ENCODE measurements around the gene SMLR1. TPM values are rescaled to one million over a fixed set of nuclear protein-coding genes. Genes with fewer than 3 reads are reported as not detected.

SMLR1 gene
- total and polyA plus RNA-seq, 2 donors (not counting 3 experiments of a cell fraction or from before 2014, with no cell fraction given) = not detected

DNA sequence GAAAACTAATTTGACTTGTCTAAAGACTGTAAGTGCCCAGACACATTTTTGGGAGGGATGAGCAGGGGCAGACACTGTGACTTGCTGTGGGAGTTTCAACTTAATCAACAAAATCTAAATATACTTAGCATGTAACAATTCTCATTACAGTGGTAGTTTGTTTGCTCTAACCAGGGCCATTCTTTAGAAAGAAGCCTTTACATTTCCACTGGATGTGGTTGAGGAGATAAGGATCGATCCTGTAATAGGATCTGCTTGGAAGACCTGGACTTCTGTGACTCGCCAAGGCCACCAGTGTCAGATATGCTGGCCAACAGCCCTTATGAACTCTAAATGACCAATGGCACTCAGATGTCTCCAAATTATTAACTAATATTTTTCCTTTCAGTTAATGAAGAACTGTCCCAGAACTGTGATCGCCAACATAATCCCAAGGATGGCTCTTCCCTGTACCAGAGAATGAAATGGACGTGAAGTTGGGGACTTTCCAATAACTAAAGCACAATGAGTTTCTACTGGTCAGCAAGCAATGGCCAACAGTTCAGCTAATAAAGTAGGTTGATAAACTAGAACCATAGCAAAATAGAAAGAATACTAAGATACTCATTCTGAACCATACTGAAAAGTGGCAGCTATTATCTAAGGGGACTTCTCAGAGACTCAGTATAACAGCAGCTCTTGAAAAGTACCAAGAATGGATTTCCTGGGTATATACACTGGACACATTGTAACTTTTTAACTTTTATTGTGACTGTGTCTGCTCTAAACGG, 7.5 kb downstream of the SMLR1 start:
- FAIRE-seq (no peak), DNase-seq (ENCODE audit: low read depth, low spot score) (no peak)
- Histone ChIP-seq H3K36me3 (ENCODE audit: control insufficient read depth in 2 of 2, extremely low read depth in 1 of 2, insufficient read depth in 2 of 2, low read length in 2 of 2) (no peaks in the 10 kb centered on the region), H3K9ac (replicated peaks; ENCODE audit: extremely low read depth, insufficient read depth, low read length) (no peak overlapping the region), H3K4me3 (replicated peaks in 1 of 3; ENCODE audit: insufficient read depth in 1 of 3, low read depth in 1 of 3, low read length in 3 of 3) (no peak overlapping the region), H3K4me2 (ENCODE audit: insufficient read depth, low read length) (no peak overlapping the region), H3K9me1 (replicated peaks; ENCODE audit: control insufficient read depth, extremely low read depth, insufficient read depth, low read length) (no peaks in the 10 kb centered on the region), H3K79me2 (ENCODE audit: control insufficient read depth, insufficient read depth, low read length) (no peaks in the 10 kb centered on the region), H2AFZ (ENCODE audit: low read depth, low read length) (no peak overlapping the region), H3K27me3 (ENCODE audit: control insufficient read depth in 2 of 2, insufficient read depth in 2 of 2, low read length in 2 of 2) (no peaks in the 10 kb centered on the region), H4K20me1 (replicated peaks; ENCODE audit: control insufficient read depth, extremely low read depth, insufficient read depth, low read length) (no peaks in the 10 kb centered on the region), H3K9me3 (replicated peaks; ENCODE audit: control insufficient read depth, insufficient read depth, low read length) (no peaks in the 10 kb centered on the region), H3K27ac (ENCODE audit: insufficient read depth, low read depth, low read length) (no peak overlapping the region), H3K4me1 (ENCODE audit: control insufficient read depth, extremely low read depth, insufficient read depth, low read length) (no peaks in the 10 kb centered on the region)
- no TSS peak for BruUV-seq (replicated peaks)
- dilution Hi-C loops (cut with MboI; ENCODE audit: extremely low pct_ligation_motif_present, low sequenced_read_pairs) = no loop called here
- intact Hi-C loops (cut with micrococcal nuclease) = no loop called here
- POLR2A ChIA-PET = no interaction called here
- CTCF ChIA-PET = interaction anchor here (1.6 to 2.6 kb wide), 2 partner anchors 10 to 136 kb away, joined by 4 to 8 read pairs; no protein-coding TSS in a partner anchor
- TF ChIP-seq EZH2 (IDR thresholded peaks at IDR 0.05; ENCODE audit: borderline replicate concordance, low read depth, low read length, severe bottlenecking) (no peak), MYC (IDR thresholded peaks at IDR 0.05; ENCODE audit: low read depth, low read length) (no peak), JUN (IDR thresholded peaks at IDR 0.05; ENCODE audit: borderline replicate concordance, insufficient read depth, insufficient read length, low read depth) (no peak), FOS (IDR thresholded peaks at IDR 0.05; ENCODE audit: borderline replicate concordance, insufficient read depth, low read length) (no peak), POLR2A (IDR thresholded peaks at IDR 0.05; ENCODE audit: low read depth, low read length) (no peak), GATA2 (IDR thresholded peaks at IDR 0.05; ENCODE audit: insufficient read depth, insufficient read length, low read depth, low read length) (no peak), POLR2AphosphoS5 (IDR thresholded peaks at IDR 0.05; ENCODE audit: insufficient read depth, low read depth, low read length) (no peak)
- TF ChIP-seq, protein P1, sequence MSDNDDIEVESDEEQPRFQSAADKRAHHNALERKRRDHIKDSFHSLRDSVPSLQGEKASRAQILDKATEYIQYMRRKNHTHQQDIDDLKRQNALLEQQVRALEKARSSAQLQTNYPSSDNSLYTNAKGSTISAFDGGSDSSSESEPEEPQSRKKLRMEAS (IDR thresholded peaks at IDR 0.05; ENCODE audit: insufficient read depth, insufficient read length) = no peak
- TF ChIP-seq, protein P2, sequence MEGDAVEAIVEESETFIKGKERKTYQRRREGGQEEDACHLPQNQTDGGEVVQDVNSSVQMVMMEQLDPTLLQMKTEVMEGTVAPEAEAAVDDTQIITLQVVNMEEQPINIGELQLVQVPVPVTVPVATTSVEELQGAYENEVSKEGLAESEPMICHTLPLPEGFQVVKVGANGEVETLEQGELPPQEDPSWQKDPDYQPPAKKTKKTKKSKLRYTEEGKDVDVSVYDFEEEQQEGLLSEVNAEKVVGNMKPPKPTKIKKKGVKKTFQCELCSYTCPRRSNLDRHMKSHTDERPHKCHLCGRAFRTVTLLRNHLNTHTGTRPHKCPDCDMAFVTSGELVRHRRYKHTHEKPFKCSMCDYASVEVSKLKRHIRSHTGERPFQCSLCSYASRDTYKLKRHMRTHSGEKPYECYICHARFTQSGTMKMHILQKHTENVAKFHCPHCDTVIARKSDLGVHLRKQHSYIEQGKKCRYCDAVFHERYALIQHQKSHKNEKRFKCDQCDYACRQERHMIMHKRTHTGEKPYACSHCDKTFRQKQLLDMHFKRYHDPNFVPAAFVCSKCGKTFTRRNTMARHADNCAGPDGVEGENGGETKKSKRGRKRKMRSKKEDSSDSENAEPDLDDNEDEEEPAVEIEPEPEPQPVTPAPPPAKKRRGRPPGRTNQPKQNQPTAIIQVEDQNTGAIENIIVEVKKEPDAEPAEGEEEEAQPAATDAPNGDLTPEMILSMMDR (IDR thresholded peaks at IDR 0.05; ENCODE audit: extremely low read depth in 1 of 2, insufficient read depth in 1 of 2, low read depth in 1 of 2, low read length in 2 of 2) = no peak
